Adrenal gland (tissue), 12 donors: ENCODE data around the gene PRDM16. TPM values are rescaled to one million over a fixed set of nuclear protein-coding genes. Genes with fewer than 3 reads are reported as not detected.

ENCODE experiments used
- DNase-seq, 7 donors: peaks; one replicate each; pipeline ENCODE4 v3.0.0-alpha.2; 2019 to 2020
- H3K27ac ChIP-seq, 5 donors: fragments of 200-600 bp; sonication (generic) in 4 of 5; 1 replicate in 3 of 5; 2 replicates in 2 of 5; pipeline versions ENCODE4 v1.5.1 to v1.8.0; 2016 to 2020; ENCODE audit warnings: mild to moderate bottlenecking in 1 of 5
- H3K27me3 ChIP-seq: fragments of 200-600 bp; 2 replicates; pipeline ENCODE4 v1.8.0; 2021
- H3K36me3 ChIP-seq, 2 donors: fragments of 200-600 bp; replicated peaks in 1 of 2; 1 replicate in 1 of 2; 2 replicates in 1 of 2; pipeline versions ENCODE4 v1.5.1 to v1.8.0; 2018 to 2022
- H3K4me1 ChIP-seq, 2 donors: fragments of 200-600 bp; replicated peaks in 1 of 2; 1 replicate in 1 of 2; 2 replicates in 1 of 2; pipeline versions ENCODE4 v1.5.1 to v1.8.0; 2018 to 2021
- H3K4me3 ChIP-seq, 4 donors: fragments of 200-600 bp; sonication (generic) in 3 of 4; one replicate each; pipeline ENCODE4 v1.5.1; 2016 to 2018
- H3K9me3 ChIP-seq, 3 donors: fragments of 200-600 bp; sonication (generic) in 1 of 3; replicated peaks in 1 of 3; 1 replicate in 2 of 3; 2 replicates in 1 of 3; pipeline versions ENCODE4 v1.5.1 to v1.8.0; 2016 to 2021
- POLR2A ChIP-seq, 2 donors: fragments of 450-650 bp; IDR thresholded peaks; one replicate each; pipeline ENCODE4 v1.6.1; 2017; ENCODE audit warnings: antibody characterized with exemption in 2 of 2, mild to moderate bottlenecking in 2 of 2, moderate library complexity in 1 of 2
- WGBS, 4 donors: extraction: QIAGEN DNeasy Blood & Tissue Kit in 2 of 4; methylation state at CpG; one replicate each; pipeline versions ENCODE4 v1.1.5 to v1.1.7; 2013 to 2017; 5-methylcytosine and 5-hydroxymethylcytosine counted together
- intact Hi-C, 2 donors: fragments of 100-400 bp; cut with DNase I; formaldehyde crosslinking; loops; one replicate each; pipeline versions ENCODE4 v1.14.1 to v1.15.0; 2022 to 2023
- polyA plus RNA-seq, 3 donors: library from polyadenylated mRNA; stranded (reverse); fragments of 200-250 nt in 2 of 3; fragments of 350-450 nt in 1 of 3; fragmentation: Illumina TruSeq in 1 of 3; extraction: RNeasy Lipid Tissue Mini Kit (QIAGEN cat#74804) in 1 of 3; gene quantifications; one replicate each; pipeline ENCODE4 v1.2.3, GENCODE V29; 2013 to 2014
- total RNA-seq, 9 donors: library from RNA; depleted of rRNA in 4 of 9; stranded (reverse); fragments of >200 nt in 4 of 9; fragments of 120-200 nt in 1 of 9; fragmentation: NEBNext Ultra II Directional in 1 of 9; extraction: Animal tissue kit (Norgen Biotek cat#: 25700) in 1 of 9; gene quantifications; one replicate each; pipeline versions ENCODE4 v1.1.0 to v1.2.4, GENCODE V29; 2013 to 2023
- TF ChIP-seq, protein P1 (sequence below), 6 experiments: fragments of 450-650 bp in 4 of 6; fragments of 200-600 bp in 2 of 6; sonication (generic) in 1 of 6; IDR thresholded peaks; 1 replicate in 5 of 6; 2 replicates in 1 of 6; pipeline versions ENCODE4 v1.5.1 to v1.8.0; 2016 to 2021; ENCODE audit warnings: antibody characterized with exemption in 6 of 6, mild to moderate bottlenecking in 2 of 6, moderate library complexity in 1 of 6
- donor health status: healthy with polysubstance abuse.
- donor health status: Bipolar disorder and iron deficiency.
- donor health status: DM: yes; HTN: yes; CAD: no.
- donor health status: DM: no; HTN: no; CAD: no.
- donor health status: DM: no; HTN: no; CAD: no.
- donor health status: DM: yes; HTN: yes; CAD: no.

The PRDM16 gene
- total and polyA plus RNA-seq, 12 donors = 0.04 to 2.8 (median 0.61) TPM; not detected in 1

DNA sequence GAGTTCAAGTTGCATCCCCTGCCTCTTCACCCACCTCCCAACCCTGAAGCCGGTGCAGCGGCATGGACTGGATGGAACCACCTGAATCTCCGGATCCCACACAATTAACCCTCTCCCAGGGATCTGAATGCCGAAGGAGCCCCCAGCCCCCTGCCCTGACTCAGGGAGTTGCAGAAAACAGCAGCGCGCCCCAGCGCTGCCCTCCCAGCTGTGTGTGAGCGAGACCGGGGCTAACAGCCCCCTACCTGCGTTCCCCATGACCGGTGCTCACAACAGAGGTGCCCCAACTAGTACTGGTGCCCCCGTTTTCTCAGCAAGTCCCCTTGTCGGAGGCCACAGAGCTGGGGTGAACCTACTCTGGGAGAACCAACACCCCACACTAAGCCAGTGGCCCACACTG, 136.8 kb downstream of the PRDM16 start:
- no peak for TF ChIP-seq POLR2A (IDR thresholded peaks at IDR 0.05)
- TF ChIP-seq, protein P1, sequence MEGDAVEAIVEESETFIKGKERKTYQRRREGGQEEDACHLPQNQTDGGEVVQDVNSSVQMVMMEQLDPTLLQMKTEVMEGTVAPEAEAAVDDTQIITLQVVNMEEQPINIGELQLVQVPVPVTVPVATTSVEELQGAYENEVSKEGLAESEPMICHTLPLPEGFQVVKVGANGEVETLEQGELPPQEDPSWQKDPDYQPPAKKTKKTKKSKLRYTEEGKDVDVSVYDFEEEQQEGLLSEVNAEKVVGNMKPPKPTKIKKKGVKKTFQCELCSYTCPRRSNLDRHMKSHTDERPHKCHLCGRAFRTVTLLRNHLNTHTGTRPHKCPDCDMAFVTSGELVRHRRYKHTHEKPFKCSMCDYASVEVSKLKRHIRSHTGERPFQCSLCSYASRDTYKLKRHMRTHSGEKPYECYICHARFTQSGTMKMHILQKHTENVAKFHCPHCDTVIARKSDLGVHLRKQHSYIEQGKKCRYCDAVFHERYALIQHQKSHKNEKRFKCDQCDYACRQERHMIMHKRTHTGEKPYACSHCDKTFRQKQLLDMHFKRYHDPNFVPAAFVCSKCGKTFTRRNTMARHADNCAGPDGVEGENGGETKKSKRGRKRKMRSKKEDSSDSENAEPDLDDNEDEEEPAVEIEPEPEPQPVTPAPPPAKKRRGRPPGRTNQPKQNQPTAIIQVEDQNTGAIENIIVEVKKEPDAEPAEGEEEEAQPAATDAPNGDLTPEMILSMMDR (IDR thresholded peaks at IDR 0.05) = no peak
- Histone ChIP-seq H3K27me3 (no peaks in the 10 kb centered on the region), H3K9me3 (no peaks in the 10 kb centered on the region), H3K4me1 (no peaks in the 10 kb centered on the region), H3K27ac (no peak overlapping the region), H3K36me3 (no peaks in the 10 kb centered on the region), H3K4me3 (no peak overlapping the region)
- no peak for DNase-seq
- intact Hi-C loops = no loop called here
- WGBS, 4 donors = 91 to 93% (median 92%) methylated on average over 4 to 13 of the region's 13 CpGs

DNA sequence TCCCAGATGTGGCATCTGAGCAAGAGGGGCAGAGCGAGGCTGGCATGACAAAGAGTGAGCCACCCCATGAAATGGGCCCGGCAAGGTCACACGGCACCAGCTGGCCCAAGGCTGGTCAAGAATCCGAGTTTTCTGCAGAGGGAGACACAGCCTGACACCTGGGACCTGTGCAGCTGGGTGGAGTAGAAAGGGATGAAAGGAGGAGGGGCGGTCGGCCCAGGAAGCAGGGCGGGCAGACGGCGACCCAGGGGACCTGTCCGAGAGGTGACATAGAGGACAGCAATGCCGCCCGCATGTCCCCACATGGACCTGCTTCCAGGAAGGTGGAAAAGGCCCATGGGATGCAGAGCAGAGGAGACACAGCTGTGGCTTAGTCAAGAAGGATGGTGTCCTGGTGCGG, 137.7 kb downstream of the PRDM16 start:
- H3K27ac ChIP-seq = no peak overlapping the region
- no peaks in the 10 kb centered on the region for H3K27me3 ChIP-seq
- no peaks in the 10 kb centered on the region for H3K9me3 ChIP-seq
- no peak for TF ChIP-seq POLR2A (IDR thresholded peaks at IDR 0.05)
- TF ChIP-seq, protein P1 (IDR thresholded peaks at IDR 0.05) = no peak
- no peak overlapping the region for H3K4me3 ChIP-seq
- no peak for DNase-seq
- intact Hi-C loops = no loop called here
- 85 to 94% (median 87%) methylated on average over 12 to 13 of the region's 13 CpGs for WGBS, 4 donors
- H3K4me1 ChIP-seq = no peaks in the 10 kb centered on the region
- no peaks in the 10 kb centered on the region for H3K36me3 ChIP-seq

GRCh38 chr1:3207217-3207848, 138.3 kb downstream of the PRDM16 start:
- no peak for DNase-seq
- Histone ChIP-seq H3K36me3 (no peaks in the 10 kb centered on the region), H3K4me3 (no peak overlapping the region), H3K4me1 (no peaks in the 10 kb centered on the region), H3K27ac (no peak overlapping the region), H3K27me3 (no peaks in the 10 kb centered on the region), H3K9me3 (no peaks in the 10 kb centered on the region)
- TF ChIP-seq, protein P1 (IDR thresholded peaks at IDR 0.05) = no peak
- no peak for TF ChIP-seq POLR2A (IDR thresholded peaks at IDR 0.05)
- WGBS, 4 donors = 50 to 63% (median 59%) methylated on average over 25 to 26 of the region's 26 CpGs
- intact Hi-C loops = no loop called here

DNA sequence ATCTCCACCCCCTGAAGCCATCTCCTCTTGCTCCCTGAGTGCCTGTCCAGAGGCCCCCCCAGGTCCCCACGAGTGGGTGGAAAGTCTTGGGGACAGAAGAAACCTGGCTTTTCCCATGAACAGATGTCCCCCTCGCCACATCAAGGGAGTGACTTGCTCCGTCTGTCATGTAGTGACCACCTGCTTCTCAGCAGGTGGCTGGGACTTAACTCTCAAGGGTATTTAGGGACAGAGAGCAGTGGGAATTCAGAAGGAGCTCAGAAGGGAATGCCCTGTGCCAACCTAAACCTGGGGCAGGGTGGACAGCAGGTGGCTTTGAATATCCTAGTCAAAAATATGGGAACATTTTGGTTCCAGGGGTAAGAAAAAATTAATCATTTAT, 139.8 kb downstream of the PRDM16 start:
- DNase-seq = no peak
- no peak for TF ChIP-seq POLR2A (IDR thresholded peaks at IDR 0.05)
- TF ChIP-seq, protein P1 (IDR thresholded peaks at IDR 0.05) = no peak
- WGBS, 4 donors = 66 to 80% (median 70%) methylated on average over 3 of the region's 3 CpGs
- H3K27ac ChIP-seq = no peak overlapping the region
- no peaks in the 10 kb centered on the region for H3K4me1 ChIP-seq
- H3K4me3 ChIP-seq = no peak overlapping the region
- no peaks in the 10 kb centered on the region for H3K36me3 ChIP-seq
- no peaks in the 10 kb centered on the region for H3K9me3 ChIP-seq
- no peaks in the 10 kb centered on the region for H3K27me3 ChIP-seq
- intact Hi-C loops = no loop called here
